HepG2 (cell line): Measurements from ENCODE around the gene SRF. TPM values are rescaled to one million over a fixed set of nuclear protein-coding genes. Genes with fewer than 3 reads are reported as not detected.

Experiments
- ATAC-seq: fragments of 200-7000 bp; cut with Tn5 transposase; 3 replicates; pipeline ENCODE4 v1.9.1; 2020; ENCODE audit warnings: mild to moderate bottlenecking, moderate library complexity
- BruUV-seq: library from RNA; stranded (reverse); fragments of 400-500 nt; replicated peaks from 2 replicates; lab custom pipeline; 2021; lab: Mats Ljungman, UMichigan
- CTCF ChIA-PET: fragments of 300-600 bp; formaldehyde crosslinking; extraction: SDS; loops from one replicate; lab custom pipeline; 2021; ENCODE audit warnings: low total read pairs, inconsistent platforms, low intra/inter-chr PET ratio; lab: Yijun Ruan, JAX
- POLR2A ChIA-PET: fragments of 350-600 bp; sonication (Branson Sonifier 250); formaldehyde crosslinking; loops from one replicate; lab custom pipeline; 2020; ENCODE audit warnings: antibody characterized with exemption, inconsistent platforms; lab: Yijun Ruan, JAX
- DNase-seq: peaks from one replicate; pipeline ENCODE4 v3.0.0-alpha.2; 2015; ENCODE audit warnings: low spot score
- FAIRE-seq: peaks from 3 replicates; lab custom pipeline; 2011; peaks lifted over from hg19 to GRCh38; lab: Jason Lieb, UNC
- H2AFZ ChIP-seq: one replicate; pipeline ENCODE4 v1.6.1; 2011; ENCODE audit warnings: low read length, inconsistent platforms
- H3K27ac ChIP-seq: fragments of 300-600 bp; 3 replicates; pipeline ENCODE4 v1.8.0; 2011; ENCODE audit warnings: mixed run types, mild to moderate bottlenecking, mixed read lengths, low read length, inconsistent platforms; ENCODE audit not compliant: insufficient read depth; ENCODE audit errors: extremely low read length
- H3K27me3 ChIP-seq, 2 experiments: fragments of 200-600 bp in 1 of 2; 2 replicates in 1 of 2; 3 replicates in 1 of 2; pipeline versions ENCODE4 v1.6.0 to v1.8.0; 2011; ENCODE audit warnings: low read length in 2 of 2, mild to moderate bottlenecking in 2 of 2, moderate library complexity in 2 of 2, inconsistent platforms in 1 of 2; ENCODE audit not compliant: insufficient read depth in 2 of 2, control insufficient read depth in 1 of 2
- H3K36me3 ChIP-seq, 2 experiments: fragments of 200-600 bp in 1 of 2; replicated peaks in 1 of 2; 2 replicates in 1 of 2; 3 replicates in 1 of 2; pipeline versions ENCODE4 v1.5.1 to v1.8.0; 2011; ENCODE audit warnings: low read length in 2 of 2, inconsistent platforms in 1 of 2; ENCODE audit not compliant: insufficient read depth in 2 of 2, control insufficient read depth in 1 of 2
- H3K4me1 ChIP-seq: 2 replicates; pipeline ENCODE4 v1.5.1; 2012; ENCODE audit warnings: low read length, inconsistent platforms; ENCODE audit not compliant: insufficient read depth
- H3K4me2 ChIP-seq: 2 replicates; pipeline ENCODE4 v1.6.0; 2011; ENCODE audit warnings: low read depth, low read length, inconsistent platforms
- H3K4me3 ChIP-seq, 3 experiments: fragments of 200-600 bp in 1 of 3; sonication (generic), shearing (Covaris generic) in 1 of 3; replicated peaks in 1 of 3; 2 replicates each; pipeline ENCODE4 v1.5.1; 2011 to 2016; ENCODE audit warnings: low read length in 3 of 3, inconsistent platforms in 2 of 3, low read depth in 2 of 3, mild to moderate bottlenecking in 2 of 3, control low read depth in 1 of 3, mixed read lengths in 1 of 3; ENCODE audit not compliant: insufficient read depth in 1 of 3
- H3K79me2 ChIP-seq: one replicate; pipeline ENCODE4 v1.6.1; 2011; ENCODE audit warnings: low read length, inconsistent platforms; ENCODE audit not compliant: insufficient read depth
- H3K9ac ChIP-seq: 2 replicates; pipeline ENCODE4 v1.6.0; 2011; ENCODE audit warnings: mild to moderate bottlenecking, low read depth, low read length, inconsistent platforms; ENCODE audit not compliant: insufficient read depth
- H3K9me3 ChIP-seq: 2 replicates; pipeline ENCODE4 v1.5.1; 2012; ENCODE audit warnings: mild to moderate bottlenecking, low read length
- H4K20me1 ChIP-seq: 2 replicates; pipeline ENCODE4 v1.6.0; 2011; ENCODE audit warnings: inconsistent platforms, mild to moderate bottlenecking, low read length, moderate library complexity; ENCODE audit not compliant: insufficient read depth
- ATAD3A ChIP-seq: sonication (generic); formaldehyde crosslinking; IDR thresholded peaks from 2 replicates; pipeline ENCODE4 v1.4.0; 2020; ENCODE audit warnings: missing genetic modification reagents
- BCL6 ChIP-seq: IDR thresholded peaks from 2 replicates; pipeline ENCODE4 v1.6.1; 2016; ENCODE audit warnings: missing genetic modification reagents, missing compliant biosample characterization
- EEA1 ChIP-seq: sonication (generic); formaldehyde crosslinking; IDR thresholded peaks from 2 replicates; pipeline ENCODE4 v1.5.1; 2020; ENCODE audit warnings: mild to moderate bottlenecking, missing genetic modification reagents, borderline replicate concordance
- EHMT2 ChIP-seq: fragments of 200-600 bp; sonication (generic); IDR thresholded peaks from 2 replicates; pipeline ENCODE4 v1.7.0; 2017; ENCODE audit warnings: antibody characterized with exemption, low read depth, low read length, borderline replicate concordance
- HNF4G ChIP-seq, 2 experiments: sonication (generic) in 1 of 2; formaldehyde crosslinking in 1 of 2; IDR thresholded peaks; 2 replicates each; pipeline versions ENCODE4 v1.4.0 to v1.6.1; 2011 to 2020; ENCODE audit warnings: borderline replicate concordance in 2 of 2, low read depth in 2 of 2, mild to moderate bottlenecking in 2 of 2, low read length in 1 of 2, missing genetic modification reagents in 1 of 2, moderate library complexity in 1 of 2
- KAT8 ChIP-seq: IDR thresholded peaks from 2 replicates; pipeline ENCODE4 v1.6.1; 2016; ENCODE audit warnings: missing genetic modification reagents, missing compliant biosample characterization
- PHF21A ChIP-seq: sonication (generic); formaldehyde crosslinking; IDR thresholded peaks from 2 replicates; pipeline ENCODE4 v1.5.0; 2020; ENCODE audit warnings: mild to moderate bottlenecking, missing genetic modification reagents
- SAFB2 ChIP-seq: sonication (generic); formaldehyde crosslinking; IDR thresholded peaks from 2 replicates; pipeline ENCODE4 v1.5.1; 2020; ENCODE audit warnings: missing genetic modification reagents, low read depth, mild to moderate bottlenecking, borderline replicate concordance
- SOX6 ChIP-seq, 2 experiments: fragments of 450-650 bp in 1 of 2; sonication (generic) in 1 of 2; formaldehyde crosslinking in 1 of 2; IDR thresholded peaks; 2 replicates each; pipeline versions ENCODE4 v1.4.0 to v1.6.1; 2017 to 2020; ENCODE audit warnings: antibody characterized with exemption in 1 of 2, mild to moderate bottlenecking in 1 of 2, missing genetic modification reagents in 1 of 2
- TRIM24 ChIP-seq: sonication (generic); formaldehyde crosslinking; IDR thresholded peaks from 2 replicates; pipeline ENCODE4 v1.8.0; 2022; ENCODE audit warnings: mild to moderate bottlenecking, missing genetic modification reagents
- ZMYM4 ChIP-seq: sonication (generic); formaldehyde crosslinking; IDR thresholded peaks from 2 replicates; pipeline ENCODE4 v1.8.1; 2023; ENCODE audit warnings: mild to moderate bottlenecking, missing genetic modification reagents
- ZNF205 ChIP-seq: IDR thresholded peaks from 2 replicates; pipeline ENCODE4 v1.6.1; 2018; ENCODE audit warnings: missing biosample characterization, missing genetic modification reagents
- ZNF232 ChIP-seq: sonication (generic); formaldehyde crosslinking; IDR thresholded peaks from 2 replicates; pipeline ENCODE4 v1.4.0; 2020; ENCODE audit warnings: missing genetic modification reagents, borderline replicate concordance
- ZNF264 ChIP-seq: sonication (generic); formaldehyde crosslinking; IDR thresholded peaks from 2 replicates; pipeline ENCODE4 v1.4.0; 2020; ENCODE audit warnings: missing genetic modification reagents
- ZNF430 ChIP-seq: sonication (generic); formaldehyde crosslinking; IDR thresholded peaks from 2 replicates; pipeline ENCODE4 v1.9.0; 2021; ENCODE audit warnings: mild to moderate bottlenecking, missing genetic modification reagents
- ZNF713 ChIP-seq: sonication (generic); formaldehyde crosslinking; IDR thresholded peaks from 2 replicates; pipeline ENCODE4 v1.4.0; 2020; ENCODE audit warnings: mild to moderate bottlenecking, missing genetic modification reagents
- WGBS: methylation state at CpG from one replicate; pipeline ENCODE4 v1.1.6; 2017; ENCODE audit warnings: low lambda C conversion rate; 5-methylcytosine and 5-hydroxymethylcytosine counted together
- in situ Hi-C: cut with HindIII; loops from 2 replicates; pipeline ENCODE4 v1.10.0; 2017; ENCODE audit warnings: low pct_unique_long_range_greater_than_20kb; ENCODE audit not compliant: extremely low pct_ligation_motif_present
- intact Hi-C: fragments of 100-400 bp; cut with micrococcal nuclease; formaldehyde crosslinking; loops from one replicate; pipeline ENCODE4 v1.10.0; 2022; ENCODE audit not compliant: unreplicated experiment
- polyA plus RNA-seq, 8 experiments: library from polyadenylated mRNA; depleted of rRNA in 3 of 8; stranded (reverse) in 7 of 8; unstranded in 1 of 8; fragments of >200 nt; fragmentation: Illumina TruSeq in 4 of 8; extraction: Trizol in 4 of 8; gene quantifications; 2 replicates each; pipeline versions ENCODE4 v1.2.1 to v1.2.3, GENCODE V29; 2011 to 2016; ENCODE audit warnings: low read depth in 4 of 8, missing spikeins in 1 of 8, mixed read lengths in 1 of 8; ENCODE audit not compliant: insufficient read depth in 1 of 8
- total RNA-seq, 5 experiments: library from RNA; depleted of rRNA; stranded (reverse); fragments of >200 nt; fragmentation: Illumina TruSeq; extraction: Trizol; gene quantifications; 2 replicates each; pipeline ENCODE4 v1.2.3, GENCODE V29; 2016; ENCODE audit warnings: low read depth in 1 of 5
- TF ChIP-seq, protein P1 (sequence below): fragments of 450-650 bp; IDR thresholded peaks from 2 replicates; pipeline ENCODE4 v1.6.1; 2017; ENCODE audit warnings: mild to moderate bottlenecking
- TF ChIP-seq, protein P2 (sequence below): sonication (generic); formaldehyde crosslinking; conservative IDR thresholded peaks from 2 replicates; pipeline ENCODE4 v1.4.0; 2020; ENCODE audit warnings: mild to moderate bottlenecking, missing genetic modification reagents, moderate library complexity

Gene SRF
- total and polyA plus RNA-seq, 2 of the 13 experiments (the other 11 are each of a cell fraction or from before 2014, with no cell fraction given): 25.5 to 44.1 TPM

DNA sequence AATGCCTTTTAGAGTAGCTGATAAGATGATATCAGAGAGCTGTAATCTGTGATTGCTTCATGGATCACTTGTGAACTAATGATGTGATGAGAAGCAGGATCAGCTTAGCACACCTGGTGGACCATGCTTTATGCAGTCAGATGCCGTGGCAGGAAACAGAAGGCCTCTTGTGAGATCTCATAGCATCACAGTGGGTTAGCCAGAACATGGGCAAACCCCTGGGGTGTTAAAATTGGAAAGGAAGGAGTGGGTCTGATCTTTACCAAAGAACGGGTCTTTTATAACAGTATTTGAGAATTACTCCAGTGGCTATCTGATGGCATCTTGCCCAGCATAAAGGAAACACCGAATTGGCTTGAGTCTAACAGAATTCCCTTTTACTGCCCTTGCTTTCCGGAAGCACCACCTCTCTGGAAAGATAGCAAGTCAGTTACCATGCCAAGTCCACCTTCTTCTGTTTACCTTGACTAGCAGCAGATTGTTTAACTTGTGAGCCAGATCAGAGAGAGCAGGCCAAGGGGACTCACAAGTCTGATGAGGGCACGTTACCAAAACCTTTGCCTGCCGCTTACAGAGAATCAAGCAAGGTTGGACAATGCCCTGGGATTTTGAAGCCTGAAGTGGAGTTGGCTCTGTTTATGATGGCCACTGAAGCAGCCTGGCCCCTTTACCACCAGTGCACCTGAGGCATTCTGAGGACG, 20.9 kb upstream of the SRF start:
- no peak overlapping the region for H3K4me3 ChIP-seq
- no peaks in the 10 kb centered on the region for H3K9me3 ChIP-seq
- no peak overlapping the region for H3K9ac ChIP-seq
- no peaks in the 10 kb centered on the region for H4K20me1 ChIP-seq
- H3K4me2 ChIP-seq: peak overlapping the region; percentile 59
- peak; percentile 87 for DNase-seq
- H2AFZ ChIP-seq: no peak overlapping the region
- peaks cover 4 to 7% of the 10 kb centered on the region in 2 experiments; a peak in 3 of 5 replicates for H3K36me3 ChIP-seq
- H3K27me3 ChIP-seq: no peaks in the 10 kb centered on the region
- peak; percentile 83 for ATAC-seq
- peak overlapping the region; percentile 48 for H3K27ac ChIP-seq
- peak; percentile 89 for FAIRE-seq
- no TSS peak for BruUV-seq
- peaks cover 31% of the 10 kb centered on the region for H3K4me1 ChIP-seq
- 9% methylated on average over 7 of the region's 7 CpGs for WGBS
- in situ Hi-C loops: no loop called here
- ChIA-PET CTCF (no interaction called here), POLR2A (interaction anchor here (0.9 to 2.3 kb wide), 5 partner anchors 90 to 166 kb away, joined by 3 to 9 read pairs (median 4); partner anchors contain the start of genes CUL7, KLC4, MRPL2 and PPP2R5D)
- no peaks in the 10 kb centered on the region for H3K79me2 ChIP-seq
- intact Hi-C loops: no loop called here
- TF ChIP-seq HNF4G (IDR thresholded peaks at IDR 0.05; ENCODE audit: borderline replicate concordance, low read depth, low read length): no peak
- no peak for TF ChIP-seq HNF4G (CRISPR knock-in tag; IDR thresholded peaks at IDR 0.05; ENCODE audit: borderline replicate concordance, low read depth)
- peak; percentile 34; the same call in 1 of the 2 replicates for TF ChIP-seq ZMYM4 (CRISPR knock-in tag)
- peak; percentile 30; the same call in 1 of the 2 replicates for TF ChIP-seq ZNF232
- TF ChIP-seq, protein P1, sequence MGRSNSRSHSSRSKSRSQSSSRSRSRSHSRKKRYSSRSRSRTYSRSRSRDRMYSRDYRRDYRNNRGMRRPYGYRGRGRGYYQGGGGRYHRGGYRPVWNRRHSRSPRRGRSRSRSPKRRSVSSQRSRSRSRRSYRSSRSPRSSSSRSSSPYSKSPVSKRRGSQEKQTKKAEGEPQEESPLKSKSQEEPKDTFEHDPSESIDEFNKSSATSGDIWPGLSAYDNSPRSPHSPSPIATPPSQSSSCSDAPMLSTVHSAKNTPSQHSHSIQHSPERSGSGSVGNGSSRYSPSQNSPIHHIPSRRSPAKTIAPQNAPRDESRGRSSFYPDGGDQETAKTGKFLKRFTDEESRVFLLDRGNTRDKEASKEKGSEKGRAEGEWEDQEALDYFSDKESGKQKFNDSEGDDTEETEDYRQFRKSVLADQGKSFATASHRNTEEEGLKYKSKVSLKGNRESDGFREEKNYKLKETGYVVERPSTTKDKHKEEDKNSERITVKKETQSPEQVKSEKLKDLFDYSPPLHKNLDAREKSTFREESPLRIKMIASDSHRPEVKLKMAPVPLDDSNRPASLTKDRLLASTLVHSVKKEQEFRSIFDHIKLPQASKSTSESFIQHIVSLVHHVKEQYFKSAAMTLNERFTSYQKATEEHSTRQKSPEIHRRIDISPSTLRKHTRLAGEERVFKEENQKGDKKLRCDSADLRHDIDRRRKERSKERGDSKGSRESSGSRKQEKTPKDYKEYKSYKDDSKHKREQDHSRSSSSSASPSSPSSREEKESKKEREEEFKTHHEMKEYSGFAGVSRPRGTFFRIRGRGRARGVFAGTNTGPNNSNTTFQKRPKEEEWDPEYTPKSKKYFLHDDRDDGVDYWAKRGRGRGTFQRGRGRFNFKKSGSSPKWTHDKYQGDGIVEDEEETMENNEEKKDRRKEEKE: no peak
- peak; percentile 61; the same call in 1 of the 2 replicates for TF ChIP-seq KAT8 (CRISPR knock-in tag)
- no peak for TF ChIP-seq TRIM24 (CRISPR knock-in tag)
- 0 out of 2 replicates have a peak, but pooled peaks have one; percentile 17 for TF ChIP-seq BCL6
- no peak for TF ChIP-seq ATAD3A (CRISPR knock-in tag)
- TF ChIP-seq, protein P2, sequence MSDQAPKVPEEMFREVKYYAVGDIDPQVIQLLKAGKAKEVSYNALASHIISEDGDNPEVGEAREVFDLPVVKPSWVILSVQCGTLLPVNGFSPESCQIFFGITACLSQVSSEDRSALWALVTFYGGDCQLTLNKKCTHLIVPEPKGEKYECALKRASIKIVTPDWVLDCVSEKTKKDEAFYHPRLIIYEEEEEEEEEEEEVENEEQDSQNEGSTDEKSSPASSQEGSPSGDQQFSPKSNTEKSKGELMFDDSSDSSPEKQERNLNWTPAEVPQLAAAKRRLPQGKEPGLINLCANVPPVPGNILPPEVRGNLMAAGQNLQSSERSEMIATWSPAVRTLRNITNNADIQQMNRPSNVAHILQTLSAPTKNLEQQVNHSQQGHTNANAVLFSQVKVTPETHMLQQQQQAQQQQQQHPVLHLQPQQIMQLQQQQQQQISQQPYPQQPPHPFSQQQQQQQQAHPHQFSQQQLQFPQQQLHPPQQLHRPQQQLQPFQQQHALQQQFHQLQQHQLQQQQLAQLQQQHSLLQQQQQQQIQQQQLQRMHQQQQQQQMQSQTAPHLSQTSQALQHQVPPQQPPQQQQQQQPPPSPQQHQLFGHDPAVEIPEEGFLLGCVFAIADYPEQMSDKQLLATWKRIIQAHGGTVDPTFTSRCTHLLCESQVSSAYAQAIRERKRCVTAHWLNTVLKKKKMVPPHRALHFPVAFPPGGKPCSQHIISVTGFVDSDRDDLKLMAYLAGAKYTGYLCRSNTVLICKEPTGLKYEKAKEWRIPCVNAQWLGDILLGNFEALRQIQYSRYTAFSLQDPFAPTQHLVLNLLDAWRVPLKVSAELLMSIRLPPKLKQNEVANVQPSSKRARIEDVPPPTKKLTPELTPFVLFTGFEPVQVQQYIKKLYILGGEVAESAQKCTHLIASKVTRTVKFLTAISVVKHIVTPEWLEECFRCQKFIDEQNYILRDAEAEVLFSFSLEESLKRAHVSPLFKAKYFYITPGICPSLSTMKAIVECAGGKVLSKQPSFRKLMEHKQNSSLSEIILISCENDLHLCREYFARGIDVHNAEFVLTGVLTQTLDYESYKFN: peak; percentile 74
- TF ChIP-seq ZNF430 (CRISPR knock-in tag): no peak
- TF ChIP-seq SAFB2 (CRISPR knock-in tag): no peak
- no peak for TF ChIP-seq ZNF713 (CRISPR knock-in tag)
- TF ChIP-seq SOX6 (IDR thresholded peaks at IDR 0.05): no peak
- peak; percentile 73 for TF ChIP-seq SOX6 (CRISPR knock-in tag; IDR thresholded peaks at IDR 0.05)
- no peak for TF ChIP-seq ZNF205
- no peak for TF ChIP-seq EHMT2
- peak; percentile 74 for TF ChIP-seq PHF21A (CRISPR knock-in tag)
- TF ChIP-seq EEA1 (CRISPR knock-in tag): no peak
- TF ChIP-seq ZNF264 (CRISPR knock-in tag): peak; percentile 70; the same call in 1 of the 2 replicates
